NCI-H2227 (cell line): ENCODE data around the gene TRIM52.
"Not testable (repeated sequence)": the region's sequence is repeated elsewhere in the genome, so short reads cannot be mapped to it uniquely, and the experiment has no call there.

ENCODE experiments used
- DNase-seq: peaks from one replicate; lab custom pipeline; 2025; ENCODE audit not compliant: unreplicated experiment; lab: John Stamatoyannopoulos, UW

The TRIM52 gene

DNA sequence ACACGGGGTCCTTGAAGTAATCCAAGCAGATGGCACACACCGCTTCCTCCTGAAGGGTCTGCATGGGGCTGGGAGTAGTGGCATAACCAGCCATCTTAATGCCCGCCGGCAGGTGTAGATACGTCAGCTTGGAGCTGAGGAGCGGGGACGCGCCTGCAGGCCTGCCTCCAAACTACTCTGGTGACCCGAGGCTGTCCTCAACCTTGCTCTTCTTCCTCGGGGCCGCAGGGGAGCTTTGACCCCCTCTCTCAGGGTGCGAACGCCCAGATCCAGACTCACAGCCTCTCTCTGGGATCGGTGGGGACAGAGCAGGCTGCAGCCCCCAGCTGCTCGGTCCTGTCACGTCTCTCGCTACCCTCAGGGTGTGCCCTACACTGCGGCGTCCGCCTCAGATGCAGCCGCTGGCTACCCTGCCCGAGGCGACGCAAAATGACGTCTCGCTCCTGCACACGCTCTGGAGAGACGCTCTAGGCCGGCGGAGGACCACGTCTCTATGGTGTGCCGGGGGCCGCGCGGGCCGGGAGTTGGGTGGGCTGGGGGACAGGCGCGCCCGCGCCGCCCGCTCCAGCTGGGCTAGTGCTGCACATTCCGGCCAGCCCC lies at the start of gene TRIM52:
Gene TRIM52, minus strand, starts transcription at position 424 of the 600 bp plus-strand sequence. Its CDS starts 330 bp downstream, at position 94.
- DNase-seq: no peak

DNA sequence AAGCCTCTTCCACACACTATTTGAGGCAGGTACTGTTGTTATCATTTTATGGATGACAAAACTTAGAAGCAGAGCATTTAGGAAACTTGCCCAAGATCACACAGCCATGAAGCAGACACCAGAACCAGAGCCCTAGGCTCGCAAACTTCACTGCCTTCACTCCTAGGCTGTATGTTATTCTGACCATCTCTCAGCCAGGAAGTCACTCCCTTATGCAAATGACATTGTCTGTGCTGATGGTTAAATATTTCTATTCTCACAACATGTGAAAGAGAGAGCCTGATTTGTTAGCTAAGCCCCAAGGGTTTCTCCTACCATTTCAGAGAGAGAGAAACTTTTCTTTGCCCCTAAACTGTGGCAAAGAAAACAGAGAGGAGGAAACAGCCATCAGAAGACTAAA lies 26.4 kb upstream of the TRIM52 start:
- DNase-seq: not testable (repeated sequence)

DNA sequence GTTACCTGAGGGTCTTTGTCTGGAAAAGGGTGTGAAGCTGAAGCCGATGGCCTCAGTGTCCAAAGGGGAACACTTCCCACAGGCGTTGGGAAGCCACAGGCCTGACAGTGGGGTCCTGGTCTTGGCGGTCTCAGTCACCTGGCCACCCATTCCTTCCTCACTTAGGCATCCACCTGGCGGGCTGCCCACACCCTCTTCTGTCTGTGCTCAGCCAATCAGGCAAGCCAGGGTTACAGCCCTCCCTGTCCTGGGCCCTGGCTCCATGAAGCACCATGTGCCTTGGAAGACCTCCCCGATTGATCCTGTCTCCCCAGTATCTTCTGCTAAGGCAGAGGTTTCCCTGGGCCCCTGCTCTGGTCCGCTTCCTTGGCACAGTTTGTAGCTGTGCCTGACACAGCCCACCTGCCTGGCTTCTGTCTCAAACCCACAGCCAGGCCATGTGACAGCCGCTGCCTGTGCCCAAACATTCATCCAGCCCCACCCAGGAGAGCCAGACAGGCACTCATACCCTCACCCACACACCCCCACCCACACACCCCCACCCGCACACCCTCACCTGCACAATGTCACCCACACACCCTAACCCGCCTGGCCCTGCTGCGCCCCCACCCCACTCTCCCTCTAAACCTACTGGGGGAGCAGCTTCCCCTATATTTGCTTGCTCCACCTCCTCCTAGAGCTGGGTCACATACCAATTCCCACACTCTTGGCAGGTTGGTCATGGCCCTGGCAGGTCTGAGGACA lies 25.2 kb upstream of the TRIM52 start:
- not testable (repeated sequence) for DNase-seq

DNA sequence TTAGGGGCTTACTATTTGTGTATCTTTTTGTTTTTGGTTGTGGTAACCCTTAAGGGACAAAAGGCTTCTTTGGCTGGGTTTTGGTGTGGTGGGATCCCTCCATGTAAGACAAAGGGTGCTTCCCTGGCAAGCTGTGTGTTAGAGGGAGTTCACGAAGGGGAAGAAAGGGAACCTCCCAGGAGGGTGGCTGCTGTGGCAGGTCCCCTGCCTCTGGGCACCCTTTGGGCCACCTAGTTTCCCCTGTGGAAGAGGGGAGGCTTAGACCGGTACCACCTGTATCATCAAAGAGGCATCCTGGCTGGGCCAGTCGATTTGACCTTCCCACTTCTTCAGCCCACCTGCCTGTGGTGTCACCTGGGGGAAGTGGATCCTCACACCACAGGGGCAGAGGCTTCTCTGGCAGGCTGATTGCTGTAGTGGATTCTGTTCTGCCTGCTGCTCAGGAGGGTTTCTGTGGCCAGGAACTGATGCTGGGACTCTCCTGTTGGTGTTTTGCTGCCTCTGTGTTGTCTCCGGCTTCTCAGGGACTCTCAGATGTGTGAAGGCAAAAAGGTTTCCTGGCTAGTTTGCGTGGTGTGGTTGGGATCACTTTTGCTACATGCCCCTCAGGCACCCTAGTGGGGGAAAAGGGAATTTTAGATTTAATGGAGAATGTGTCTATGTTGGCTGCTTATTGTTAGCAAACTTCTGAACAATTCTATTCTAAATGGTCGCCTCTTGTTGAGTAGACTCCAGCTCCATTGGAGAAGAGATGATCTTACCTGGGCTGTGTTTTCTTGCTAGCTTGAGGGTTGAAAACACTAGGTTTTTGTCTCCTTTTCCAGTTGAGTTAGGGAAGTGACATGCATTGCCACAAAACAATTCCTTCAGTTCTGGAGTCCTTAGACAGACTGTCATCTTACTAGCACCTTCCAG lies 23.2 kb upstream of the TRIM52 start:
- not testable (repeated sequence) for DNase-seq

DNA sequence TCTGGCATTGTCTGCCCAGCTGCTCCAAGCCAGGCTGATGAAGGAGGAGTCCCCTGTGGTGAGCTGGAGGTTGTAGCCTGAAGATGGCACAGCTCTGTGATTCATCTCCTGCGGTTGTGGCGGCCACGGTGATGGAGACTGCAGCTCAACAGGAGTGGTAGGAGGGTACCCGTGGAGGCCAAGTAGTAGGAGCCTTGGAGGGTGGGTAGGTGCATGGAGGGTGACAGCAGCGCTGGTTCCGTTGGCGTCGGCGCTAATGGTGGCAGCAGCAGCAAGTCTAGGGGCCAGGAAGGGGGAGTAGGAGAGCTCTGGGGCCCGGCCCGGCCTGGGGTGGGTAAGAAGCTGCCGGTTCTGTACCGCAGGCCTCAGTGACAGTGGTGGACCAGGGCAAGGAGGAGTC lies 22.4 kb upstream of the TRIM52 start:
- DNase-seq: no peak

DNA sequence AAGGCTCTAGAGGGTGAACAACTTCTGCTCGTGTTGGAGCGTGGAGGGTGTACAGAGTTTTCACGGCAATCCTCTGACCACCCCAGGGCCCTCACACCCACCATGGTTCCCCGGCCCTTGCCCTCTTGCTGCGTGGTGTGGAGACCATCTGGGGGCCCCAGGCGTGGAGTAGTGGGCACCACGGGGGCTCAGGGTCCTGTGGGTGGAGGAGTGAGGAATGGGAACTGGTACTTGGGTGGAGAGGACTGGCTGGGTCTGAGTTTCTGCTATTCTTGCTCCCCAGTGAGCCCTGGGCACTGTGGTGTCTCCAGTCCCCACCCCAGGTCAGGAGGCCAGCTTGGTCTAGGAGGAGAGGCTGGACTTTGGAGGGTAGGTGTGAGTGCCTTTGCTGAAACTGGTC lies 21.9 kb upstream of the TRIM52 start:
- DNase-seq: no peak

DNA sequence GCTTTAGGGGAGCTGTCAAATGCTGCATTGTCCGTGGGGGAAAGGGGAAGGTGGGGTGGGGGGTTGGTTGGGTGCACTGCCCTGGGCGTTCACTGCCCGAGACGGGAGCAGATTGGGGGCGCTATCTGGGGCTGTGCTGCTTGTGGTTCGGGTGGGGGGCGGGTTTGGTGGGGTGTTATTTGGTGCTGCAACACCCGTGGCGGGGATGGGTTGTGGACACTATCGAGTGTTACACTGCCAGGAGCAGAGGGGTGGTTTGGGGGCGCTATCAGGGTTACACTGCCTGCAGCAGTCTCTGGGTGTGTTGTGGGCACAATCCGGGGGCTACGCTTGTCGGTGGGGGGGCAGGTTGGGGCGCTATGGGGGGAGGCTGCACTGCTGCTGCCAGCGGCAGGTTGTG lies 21.5 kb upstream of the TRIM52 start:
- DNase-seq: not testable (repeated sequence)

DNA sequence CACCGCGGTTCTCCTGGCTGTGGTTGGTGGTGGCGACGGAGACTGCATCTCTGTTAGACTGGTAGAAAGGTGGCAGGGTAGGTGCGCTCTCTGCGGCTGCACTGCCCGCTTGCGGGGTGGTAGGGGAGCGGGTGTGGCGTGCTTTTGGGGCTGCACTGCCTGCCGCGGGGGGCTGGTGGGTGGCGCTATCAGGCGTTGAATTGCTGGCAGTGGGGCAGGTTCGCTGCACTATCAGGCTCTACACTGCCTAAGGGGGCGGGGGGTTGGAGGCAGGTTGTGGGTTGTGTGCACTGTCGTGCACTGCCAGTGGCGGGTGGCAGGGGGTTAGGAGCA lies 21.0 kb upstream of the TRIM52 start:
- no peak for DNase-seq

DNA sequence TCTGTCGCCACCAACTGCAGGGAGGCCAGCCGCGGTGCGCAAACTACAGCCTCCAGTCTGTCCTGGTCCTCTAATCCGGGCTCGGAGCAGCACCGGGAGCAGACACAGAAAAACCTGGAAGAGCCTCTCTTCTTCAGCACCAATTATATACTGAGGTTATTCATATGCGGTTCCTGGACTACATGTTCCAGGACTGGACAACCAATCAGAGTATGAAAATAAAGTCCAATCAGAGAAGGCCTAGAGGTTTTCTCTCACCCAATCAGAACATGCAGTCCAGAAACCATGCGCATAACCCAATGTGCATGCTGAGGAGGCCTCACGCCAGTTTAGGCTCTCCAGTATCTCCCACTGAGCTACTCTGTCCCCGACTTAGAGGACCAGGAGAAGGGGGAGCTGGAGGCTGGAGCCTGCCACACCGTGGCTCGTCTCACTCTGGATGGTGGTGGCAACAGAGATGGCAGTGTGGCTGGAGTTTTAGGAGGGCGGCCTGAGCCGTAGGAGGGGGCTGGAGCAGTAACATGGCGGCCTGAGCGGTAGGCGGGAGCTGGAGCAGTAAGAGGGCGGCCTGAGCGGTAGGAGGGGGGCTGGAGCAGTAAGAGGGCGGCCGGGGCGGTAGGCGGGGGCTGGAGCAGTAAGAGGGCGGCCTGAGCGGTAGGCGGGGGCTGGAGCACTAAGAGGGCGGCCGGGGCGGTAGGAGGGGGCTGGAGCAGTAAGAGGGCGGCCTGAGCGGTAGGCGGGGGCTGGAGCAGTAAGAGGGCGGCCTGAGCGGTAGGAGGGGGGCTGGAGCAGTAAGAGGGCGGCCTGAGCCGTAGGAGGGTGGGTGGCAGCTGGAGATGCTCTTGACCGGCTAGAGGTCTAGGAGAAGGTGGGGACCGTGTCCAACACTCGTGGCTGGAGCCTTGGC lies 20.4 kb upstream of the TRIM52 start:
- DNase-seq: no peak

DNA sequence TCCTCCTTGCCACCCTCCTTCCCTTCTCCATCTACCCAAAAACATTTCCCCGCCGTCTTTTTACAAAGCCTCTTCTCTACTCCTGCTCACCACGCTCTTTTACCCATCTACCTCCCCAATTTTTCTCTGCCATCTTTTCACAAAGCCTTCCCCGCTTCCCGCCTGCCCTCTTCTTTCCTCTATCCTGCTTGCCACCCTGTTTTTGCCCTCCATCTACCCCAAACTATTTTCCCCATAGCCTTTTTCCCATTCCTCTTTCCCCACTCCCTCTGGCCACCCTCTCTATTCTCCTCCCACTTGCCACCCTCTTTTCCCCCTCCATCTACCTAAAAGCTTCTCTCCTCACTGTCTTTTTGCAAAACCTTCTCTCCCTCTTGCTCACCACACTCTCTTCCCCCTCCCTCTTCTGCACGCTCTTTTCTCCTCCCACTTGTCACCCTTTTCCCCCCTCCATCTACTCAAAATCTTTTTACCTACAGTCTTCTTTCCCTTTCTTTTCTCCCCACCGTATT lies 19.4 kb upstream of the TRIM52 start:
- DNase-seq: no peak

DNA sequence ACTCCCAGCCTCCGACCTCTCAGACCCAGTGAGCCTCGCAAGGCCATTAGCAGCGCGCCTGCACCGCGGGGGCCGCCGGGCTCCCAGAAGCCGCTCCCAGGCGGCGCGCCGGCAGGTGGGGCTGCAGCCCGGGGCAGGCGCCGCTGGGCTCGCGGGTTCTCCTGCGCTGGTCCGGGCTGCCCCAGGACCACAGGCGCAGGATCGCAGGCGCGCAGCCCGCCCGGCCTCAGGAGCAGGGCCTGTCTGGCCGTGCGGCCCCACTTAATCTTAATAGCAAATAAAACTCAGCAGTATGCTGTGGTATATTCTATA lies 12.4 kb upstream of the TRIM52 start:
- DNase-seq: not testable (repeated sequence)

DNA sequence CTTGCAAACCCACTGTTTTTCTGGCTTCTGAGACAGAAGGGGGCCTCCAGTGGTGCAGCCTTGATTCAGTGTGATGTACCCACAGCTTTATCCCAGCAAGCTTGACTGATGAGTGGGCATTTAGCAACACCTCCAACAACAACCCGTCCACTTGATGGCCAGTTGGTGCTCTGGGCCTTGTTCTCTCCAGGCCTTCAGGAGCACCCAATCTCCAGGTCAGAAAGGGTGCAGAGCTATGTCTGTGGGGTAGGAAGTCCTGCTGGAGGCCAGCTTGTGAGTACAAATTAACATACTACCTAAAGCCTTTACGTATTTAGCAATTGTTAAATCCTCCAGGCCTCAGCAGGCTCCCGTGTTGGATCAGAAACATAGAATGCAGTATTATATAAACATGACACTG lies 10.1 kb upstream of the TRIM52 start:
- DNase-seq: no peak

DNA sequence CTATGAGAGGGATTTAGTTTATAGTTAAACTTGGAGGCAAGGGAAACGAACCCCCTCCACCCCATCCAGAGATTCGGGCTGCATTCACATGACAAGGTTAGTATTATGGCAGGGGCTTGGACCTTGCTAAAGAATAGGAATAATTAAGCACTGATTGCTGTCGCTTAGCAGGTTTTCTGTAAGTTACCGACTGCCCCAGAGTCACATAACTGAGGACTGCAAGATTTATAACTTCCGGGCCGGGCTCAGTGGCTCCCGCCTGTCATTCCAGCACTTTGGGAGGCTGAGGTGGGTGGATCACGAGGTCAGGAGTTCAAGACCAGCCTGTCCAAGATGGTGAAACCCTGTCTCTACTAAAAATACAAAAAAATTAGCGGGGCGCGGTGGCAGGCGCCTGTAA lies 7.0 kb upstream of the TRIM52 start:
- DNase-seq: not testable (repeated sequence)

DNA sequence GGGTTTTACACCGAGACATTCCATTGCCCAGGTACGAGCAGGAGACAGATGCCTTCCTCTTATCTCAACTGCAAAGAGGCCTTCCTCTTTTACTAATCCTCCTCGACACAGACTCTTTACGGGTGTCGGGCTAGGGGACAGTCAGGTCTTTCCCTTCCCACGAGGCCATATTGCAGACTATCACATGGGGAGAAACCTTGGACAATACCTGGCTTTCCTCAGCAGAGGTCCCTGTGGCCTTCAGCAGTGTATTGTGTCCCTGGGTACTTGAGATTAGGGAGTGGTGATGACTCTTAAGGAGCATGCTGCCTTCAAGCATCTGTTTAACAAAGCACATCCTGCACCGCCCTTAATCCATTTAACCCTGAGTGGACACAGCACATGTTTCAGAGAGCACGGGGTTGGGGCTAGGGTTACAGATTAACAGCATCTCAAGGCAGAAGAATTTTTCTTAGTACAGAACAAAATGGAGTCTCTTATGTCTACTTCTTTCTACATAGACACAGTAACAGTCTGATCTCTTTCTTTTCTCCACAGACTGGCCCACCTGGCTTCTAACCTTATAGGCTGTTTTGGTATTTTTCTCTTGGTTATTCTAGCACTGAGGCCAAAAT lies 6.5 kb upstream of the TRIM52 start:
- DNase-seq: not testable (repeated sequence)

DNA sequence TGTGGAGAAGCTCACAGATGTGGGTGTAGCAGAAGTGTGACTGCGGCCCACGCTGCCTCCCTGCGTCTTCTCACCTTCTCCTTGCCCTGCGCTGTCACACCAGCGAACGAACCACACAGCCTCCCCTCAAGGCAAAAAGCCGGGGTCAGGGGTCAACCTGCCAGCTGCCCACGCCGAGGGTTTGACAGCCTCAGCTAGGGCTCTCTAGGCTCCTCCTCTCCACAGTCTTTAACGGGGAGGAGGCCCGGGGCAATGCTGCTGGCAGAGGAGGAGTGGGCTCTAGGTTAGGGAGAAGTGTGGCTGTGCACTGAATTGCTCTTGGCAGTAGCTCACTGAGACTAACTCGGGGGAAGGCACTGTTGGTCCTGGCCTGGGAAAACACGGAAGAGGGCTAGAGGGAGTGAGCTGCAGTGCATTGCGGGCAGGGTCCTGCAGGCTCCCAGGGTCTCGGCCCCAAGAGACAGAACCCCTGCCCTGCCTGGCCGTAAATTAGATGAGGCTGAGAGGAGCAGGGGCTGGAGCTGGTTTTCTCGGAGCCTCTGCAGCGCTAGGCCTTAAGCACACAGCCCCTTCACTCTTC lies 4.2 kb upstream of the TRIM52 start:
- DNase-seq: no peak

DNA sequence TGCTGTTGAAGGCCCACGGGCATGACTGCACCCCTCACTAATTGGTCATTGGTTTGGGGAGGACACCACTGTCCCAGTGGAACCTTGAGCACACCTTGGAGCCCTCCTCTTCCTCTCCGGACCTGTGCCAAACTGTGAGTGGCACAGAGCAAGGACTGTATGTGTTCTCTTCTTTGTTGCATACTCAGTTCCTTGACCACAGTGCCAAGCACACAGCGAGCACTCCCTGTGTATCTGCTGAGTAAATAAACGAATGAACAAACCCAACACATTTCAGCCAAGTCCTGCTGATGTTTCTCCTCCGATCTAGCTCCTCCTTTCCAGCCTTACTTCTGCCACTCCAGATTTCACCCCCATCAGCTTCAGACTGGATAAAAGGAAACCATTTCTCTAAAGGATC lies 2.7 kb upstream of the TRIM52 start:
- no peak for DNase-seq

DNA sequence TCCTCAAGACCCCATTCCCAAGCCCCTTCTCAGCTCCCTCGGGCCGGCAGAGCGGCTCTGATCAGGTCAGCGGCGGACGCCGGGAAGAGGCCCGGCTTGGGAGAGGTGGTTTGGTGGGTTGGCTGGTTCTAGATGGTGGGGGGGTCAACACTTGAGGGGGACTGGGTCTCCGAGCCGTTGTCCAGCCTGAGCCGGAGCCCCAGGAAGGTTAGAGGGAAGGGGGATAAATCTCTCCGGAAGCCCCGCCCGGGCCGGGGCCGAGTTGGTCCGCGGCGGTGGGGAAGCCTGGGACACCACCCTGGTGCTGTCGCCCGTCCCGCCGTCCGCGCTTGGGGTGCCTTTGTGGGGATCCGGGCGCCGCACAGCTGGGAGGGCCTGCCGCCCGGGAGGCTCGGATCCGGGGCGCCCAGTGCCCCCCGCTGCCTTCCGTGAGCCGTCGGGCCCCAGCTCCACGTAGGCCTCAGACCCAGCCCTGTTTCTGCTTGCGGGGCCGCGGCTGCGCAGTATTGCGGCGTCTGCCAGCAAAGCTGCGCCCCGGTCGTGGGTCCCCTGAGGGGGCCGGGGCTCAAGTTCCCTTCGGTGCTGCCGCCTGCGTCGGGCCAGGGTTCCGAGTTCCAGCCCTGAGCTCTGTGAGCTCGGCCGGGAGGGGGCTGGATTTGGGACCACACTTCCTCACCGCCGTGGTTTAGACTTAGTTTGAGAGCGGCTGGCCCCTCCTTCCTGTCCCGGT lies 542 bp upstream of the TRIM52 start:
- DNase-seq: no peak

DNA sequence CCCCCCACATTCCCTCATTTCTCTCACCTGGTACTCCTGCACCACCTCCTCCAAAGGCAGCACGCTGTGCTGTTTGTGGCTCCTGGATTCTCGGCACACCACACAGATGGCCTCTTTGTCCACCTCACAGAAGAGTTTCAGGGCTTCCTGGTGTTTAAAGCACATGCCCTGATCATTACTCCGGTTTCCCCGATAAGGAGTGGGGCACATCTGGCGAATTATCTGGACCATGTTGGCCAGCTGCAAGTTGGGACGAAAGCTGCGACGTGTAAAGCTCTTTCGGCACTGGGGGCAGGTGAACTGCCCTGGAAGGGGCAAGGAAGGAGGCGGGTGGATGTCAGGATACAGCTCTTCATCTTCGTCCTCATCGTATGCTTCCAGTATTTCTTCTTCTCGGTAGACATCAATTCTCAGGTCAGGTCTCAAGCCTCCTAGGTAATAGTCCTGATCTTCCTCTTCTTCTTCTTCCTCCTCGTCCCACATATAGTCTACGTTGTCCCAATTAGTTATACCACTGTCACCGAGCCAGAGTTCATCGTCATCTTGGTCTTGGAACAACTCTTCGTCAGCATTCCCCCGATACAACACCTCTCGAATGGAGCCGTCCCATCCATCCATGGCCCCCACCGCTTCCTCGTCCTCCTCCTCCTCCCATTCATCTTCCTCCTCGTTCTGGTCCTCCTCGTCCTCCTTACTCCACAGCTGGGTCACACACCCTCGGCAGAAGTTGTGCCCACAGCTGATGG lies 796 bp downstream of the TRIM52 start:
- no peak for DNase-seq

DNA sequence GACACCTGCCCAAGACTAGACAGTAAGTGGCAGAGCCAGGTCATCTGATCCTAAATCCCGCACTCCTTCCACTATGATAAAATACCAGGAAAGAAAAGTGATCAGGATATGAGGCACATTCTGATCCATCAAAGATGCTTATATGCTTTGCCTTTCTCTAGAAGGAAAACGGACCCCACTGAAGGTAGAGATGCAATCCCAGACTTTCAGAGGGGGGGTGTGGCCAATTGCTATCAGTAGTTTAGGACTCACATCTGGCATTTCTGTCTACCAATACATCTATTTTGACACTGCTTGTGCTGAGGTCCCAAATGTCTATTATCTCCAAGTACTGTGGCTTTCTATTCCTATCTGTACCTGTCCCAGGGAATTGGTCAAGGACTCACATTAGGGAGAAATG lies 1.7 kb downstream of the TRIM52 start:
- no peak for DNase-seq
